ENCODE data around the gene ARR3.
"Not testable (repeated sequence)": the region's sequence is repeated elsewhere in the genome, so short reads cannot be mapped to it uniquely, and the experiment has no call there.

ARR3 gene

GRCh38 chrX:70268034-70268433 is at the start of gene ARR3:
ARR3 (plus strand) TSS chrX:70268334; CDS start chrX:70269386, 1,052 bp downstream.
- DNase-seq: no peak

- no peak for DNase-seq
These were observed 48.0 kb upstream of the ARR3 start for GRCh38 chrX:70219938-70220764.

DNA sequence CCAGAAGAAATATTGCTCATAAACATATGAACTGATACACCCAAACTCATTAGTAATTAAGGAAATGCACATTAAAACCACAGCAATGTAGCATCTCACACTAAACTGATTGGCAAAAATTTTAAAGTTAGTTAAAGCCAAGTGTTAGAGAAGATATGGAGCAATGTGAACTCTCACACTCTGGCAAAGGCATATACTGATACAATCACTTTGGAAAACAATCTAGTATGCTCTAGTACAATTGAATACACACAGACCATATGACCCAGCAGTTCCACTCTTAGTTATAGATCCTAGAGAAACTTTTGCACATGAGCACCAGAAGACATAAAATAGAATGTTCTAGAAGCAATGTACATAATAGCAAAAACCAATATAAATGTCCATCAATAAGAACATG is 42.1 kb upstream of the ARR3 start:
- DNase-seq: no peak

DNA sequence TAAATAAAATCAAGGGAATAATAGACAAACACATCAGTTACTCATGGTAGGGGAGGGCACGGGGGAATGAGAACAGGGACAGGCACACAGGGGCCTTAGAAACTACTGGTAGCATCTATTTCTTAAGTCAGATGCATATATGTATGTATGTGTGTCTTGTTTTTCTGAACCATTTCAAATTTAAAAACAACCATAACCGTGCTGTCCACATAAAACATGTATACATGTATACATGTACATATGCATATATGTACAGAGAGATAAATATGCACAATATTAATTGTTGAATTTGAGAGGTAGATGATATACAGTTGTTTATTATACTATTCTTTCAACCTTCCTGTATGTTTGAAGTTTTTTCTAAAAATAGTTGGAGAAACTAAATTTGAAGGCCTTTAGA is 41.4 kb upstream of the ARR3 start:
- no peak for DNase-seq

- DNase-seq: no peak
These were observed 36.5 kb upstream of the ARR3 start for GRCh38 chrX:70231666-70232065.

GRCh38 chrX:70234355-70234754 is 33.8 kb upstream of the ARR3 start, which contains the start of gene AWAT1:
AWAT1 (plus strand) TSS chrX:70234655; CDS start chrX:70234696, 41 bp downstream.
- no peak for DNase-seq

DNA sequence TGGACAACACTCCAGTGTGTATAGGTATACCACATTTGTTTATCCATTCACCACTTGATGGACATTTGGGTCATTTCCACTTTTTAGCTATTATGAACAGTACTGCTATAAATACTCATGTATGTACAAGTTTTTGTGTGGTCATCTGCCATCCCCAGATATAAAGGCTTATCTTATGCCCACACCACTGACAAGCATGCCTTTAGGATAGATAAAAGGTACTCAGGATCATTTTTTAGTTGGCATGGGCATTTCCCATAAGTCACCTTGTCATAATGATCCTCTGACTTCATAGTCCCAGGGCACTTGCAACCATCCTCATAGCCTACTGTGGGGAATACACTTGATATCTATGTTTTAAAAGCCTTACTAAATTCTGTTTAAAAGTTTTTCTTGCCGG is 27.4 kb upstream of the ARR3 start:
- no peak for DNase-seq

DNA sequence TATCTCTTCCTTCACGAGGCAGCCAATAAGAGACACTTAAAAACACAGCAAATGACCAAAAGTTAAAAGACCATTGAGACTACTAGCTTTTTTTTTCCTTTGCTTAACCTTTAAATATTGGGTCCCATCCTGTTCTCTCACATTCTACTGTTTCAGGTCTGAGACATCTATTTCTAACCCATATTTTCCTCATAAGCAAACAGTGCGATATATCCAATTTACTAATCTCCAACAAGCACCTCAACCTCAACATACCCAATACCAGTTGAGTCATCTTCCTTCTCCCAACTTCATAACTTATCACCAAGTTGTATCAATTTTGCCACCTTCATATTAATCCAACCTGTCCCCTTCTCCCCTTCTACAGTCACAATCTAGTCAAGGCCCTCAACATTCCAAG is 26.6 kb upstream of the ARR3 start:
- no peak for DNase-seq

DNA sequence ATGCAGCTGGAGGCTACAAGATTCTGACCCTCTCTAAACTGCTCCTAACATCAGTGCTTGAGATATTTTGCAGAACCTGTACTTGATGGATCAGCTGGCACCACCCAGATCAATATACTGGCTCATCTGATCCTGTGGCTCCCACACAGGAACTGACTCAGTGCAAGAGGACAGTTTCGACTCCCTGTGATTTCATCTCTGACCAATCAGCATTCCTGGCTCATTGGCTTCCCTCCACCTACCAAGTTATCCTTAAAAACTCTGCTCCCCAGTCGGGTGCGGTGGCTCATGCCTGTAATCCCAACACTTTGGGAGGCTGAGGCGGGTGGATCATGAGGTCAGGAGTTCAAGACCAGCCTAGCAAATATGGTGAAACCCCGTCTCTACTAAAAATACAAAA is 24.5 kb upstream of the ARR3 start:
- DNase-seq: not testable (repeated sequence)

DNA sequence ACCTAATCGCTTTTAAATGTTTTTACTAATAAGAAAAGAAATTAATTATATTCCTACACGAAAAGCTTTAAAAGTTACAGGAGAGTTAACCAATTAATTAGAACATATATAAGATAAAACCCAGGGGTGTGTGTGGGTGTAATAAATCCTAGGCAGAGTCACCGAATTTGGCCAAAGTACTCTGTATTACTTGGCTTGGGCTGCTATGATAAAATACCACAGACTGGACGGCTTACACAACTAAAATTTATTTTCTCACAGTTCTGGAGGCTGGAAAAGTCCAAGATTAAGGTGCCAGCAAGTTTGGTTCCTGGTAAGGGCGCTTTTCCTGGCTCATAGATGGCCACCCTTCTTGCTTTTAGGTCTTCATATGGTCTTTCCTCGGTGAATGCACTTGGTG is 23.3 kb upstream of the ARR3 start:
- no peak for DNase-seq

DNA sequence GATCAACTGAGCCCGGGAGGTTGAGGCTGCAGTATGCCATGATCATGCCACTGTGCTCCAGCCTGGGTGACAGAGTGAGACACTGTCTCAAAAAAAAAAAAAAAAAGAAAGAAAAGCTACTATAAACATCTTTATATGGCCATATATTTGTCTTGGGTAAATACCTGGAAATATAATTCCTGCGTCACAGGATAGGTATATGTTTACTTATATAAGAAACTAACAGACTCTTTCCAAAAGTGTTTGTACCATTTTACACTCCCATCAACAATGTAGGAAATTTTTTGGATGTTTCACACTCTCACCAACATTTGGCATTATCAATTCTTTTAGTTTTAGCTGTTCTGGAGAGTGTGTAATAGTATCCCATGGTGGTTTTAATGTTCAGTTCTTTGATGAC is 20.9 kb upstream of the ARR3 start:
- no peak for DNase-seq

DNA sequence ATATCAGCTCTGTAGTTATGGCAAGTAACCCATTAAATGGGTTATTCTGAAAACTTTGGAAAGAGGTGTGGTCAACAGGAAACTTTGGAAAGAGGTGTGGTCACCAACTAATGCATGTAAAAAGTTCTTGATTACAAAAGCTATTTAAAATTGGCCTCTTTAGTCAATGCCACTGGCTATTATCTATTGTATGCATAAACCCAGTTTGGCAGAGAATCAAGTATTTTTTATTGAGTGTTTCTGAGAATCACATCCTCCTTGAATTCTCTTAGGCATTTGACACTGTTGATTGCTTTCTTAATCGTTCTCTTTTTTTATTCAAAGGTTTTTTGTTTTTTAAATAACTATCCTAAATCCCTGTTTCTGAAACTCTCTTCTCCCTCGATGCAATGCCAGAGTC is 15.6 kb upstream of the ARR3 start:
- DNase-seq: no peak

DNA sequence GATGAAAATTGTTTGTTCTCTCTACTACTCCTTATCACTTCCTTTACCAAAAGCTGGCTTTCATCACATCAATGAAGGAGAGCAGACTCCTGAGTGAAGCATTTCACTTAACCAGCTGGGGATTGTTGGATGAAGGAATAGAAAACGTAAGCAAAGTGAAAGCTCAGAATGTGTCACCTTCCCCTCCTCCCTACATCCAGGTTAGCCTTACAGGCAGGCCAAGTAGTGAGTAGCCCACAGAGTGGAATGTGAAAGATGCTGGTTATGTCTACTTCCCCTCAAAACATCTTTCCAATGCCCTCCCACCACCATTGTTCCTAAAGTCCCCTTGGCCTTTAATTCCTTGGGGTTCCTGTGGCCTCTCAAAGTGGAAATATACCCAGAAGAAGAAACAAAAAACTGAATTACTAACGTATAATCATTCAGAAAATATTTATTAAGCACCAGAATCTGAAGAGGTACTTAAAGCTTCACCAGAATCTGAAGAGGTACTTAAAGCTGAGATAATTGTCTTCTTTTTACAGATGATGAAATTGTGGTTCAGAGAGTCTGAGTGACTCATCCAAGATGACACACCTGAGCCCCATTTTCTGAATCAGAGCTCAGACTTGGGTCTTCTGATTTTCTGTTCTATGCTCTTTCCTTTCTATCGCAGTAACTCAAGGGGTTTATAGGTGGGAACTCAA is 14.6 kb upstream of the ARR3 start:
- no peak for DNase-seq

DNA sequence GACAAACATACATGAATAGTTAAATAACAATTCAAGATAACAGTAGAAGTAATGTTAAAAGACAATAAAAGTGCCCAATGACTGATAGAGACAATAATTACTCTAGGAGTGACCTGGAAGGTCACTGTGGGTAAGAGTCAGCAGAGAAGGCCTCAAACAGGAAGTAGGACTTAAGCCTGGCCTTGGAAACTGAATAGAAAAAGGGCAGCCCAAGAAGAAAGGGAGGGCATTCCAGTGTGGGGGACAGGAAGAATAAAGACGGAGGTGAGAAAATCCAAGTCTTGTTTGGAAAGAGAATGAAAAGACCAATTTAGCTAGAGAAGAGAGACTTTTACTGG is 14.1 kb upstream of the ARR3 start:
- no peak for DNase-seq

- no peak for DNase-seq
These were observed 13.2 kb upstream of the ARR3 start for GRCh38 chrX:70254909-70255308.

- no peak for DNase-seq
These were observed 12.7 kb upstream of the ARR3 start for GRCh38 chrX:70255452-70255851.

DNA sequence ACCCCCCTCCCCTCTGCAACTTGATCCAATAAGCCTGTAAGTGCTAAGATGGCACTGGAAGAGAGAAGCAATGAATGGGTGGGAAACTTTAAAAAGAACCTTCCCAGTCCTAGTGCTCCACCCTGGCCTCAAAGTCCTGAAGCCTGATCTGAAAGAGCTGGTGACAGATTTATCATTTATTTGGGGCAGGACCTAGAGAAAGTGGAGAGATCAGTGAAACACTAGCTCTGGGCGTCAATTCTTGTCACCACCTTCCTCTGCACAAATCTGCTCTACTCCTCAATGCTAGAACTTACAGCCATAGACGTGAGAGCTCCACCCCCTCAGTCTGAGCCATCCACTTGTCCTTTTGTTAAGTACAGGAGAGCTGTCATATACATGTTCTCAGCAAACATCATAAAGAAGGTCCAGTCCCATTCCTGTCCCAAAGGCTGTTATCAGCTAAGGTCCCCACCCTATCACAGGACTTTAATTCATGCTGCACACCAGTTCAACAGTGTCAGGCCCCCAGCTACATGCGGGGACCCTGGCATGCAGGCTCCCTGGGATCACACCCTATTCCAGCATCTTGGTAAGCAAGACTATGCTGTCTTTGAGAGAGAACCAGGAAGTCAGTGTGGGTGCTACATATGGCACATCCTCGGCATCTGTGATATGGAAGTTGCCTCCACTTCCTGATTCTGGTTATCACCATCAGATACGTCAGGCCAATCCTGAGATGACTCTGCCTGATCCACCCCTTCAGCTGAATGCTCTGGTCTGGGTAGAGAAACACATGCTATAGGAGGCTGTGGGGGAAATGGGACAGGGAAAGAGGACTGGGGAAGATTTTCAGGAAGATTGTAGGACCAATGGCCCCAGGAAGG is 10.5 kb upstream of the ARR3 start:
- DNase-seq: no peak

DNA sequence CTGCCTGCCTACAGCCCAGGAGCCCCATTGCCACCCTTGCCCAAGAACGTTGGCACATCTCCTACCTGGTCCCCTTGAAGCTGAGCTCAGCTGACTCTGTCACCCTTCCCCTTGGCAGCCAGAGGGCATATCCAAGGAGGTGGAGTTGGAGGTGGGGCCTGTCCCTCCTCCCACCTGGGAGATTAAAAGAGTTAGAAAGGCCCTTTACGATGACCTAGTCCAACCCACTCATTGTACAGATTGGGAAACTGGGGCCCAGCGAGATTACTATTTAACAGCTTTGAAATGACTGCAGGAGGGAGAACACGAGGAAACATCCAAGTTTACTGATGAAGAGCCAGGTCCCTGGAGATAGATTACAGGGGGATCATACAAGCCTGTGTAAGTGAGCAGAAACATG is 8.0 kb upstream of the ARR3 start, which contains the start of gene P2RY4:
P2RY4 (minus strand) TSS at position 101 of the 400 bp plus-strand sequence. CDS start 580 bp downstream, outside the sequence.
- no peak for DNase-seq

DNA sequence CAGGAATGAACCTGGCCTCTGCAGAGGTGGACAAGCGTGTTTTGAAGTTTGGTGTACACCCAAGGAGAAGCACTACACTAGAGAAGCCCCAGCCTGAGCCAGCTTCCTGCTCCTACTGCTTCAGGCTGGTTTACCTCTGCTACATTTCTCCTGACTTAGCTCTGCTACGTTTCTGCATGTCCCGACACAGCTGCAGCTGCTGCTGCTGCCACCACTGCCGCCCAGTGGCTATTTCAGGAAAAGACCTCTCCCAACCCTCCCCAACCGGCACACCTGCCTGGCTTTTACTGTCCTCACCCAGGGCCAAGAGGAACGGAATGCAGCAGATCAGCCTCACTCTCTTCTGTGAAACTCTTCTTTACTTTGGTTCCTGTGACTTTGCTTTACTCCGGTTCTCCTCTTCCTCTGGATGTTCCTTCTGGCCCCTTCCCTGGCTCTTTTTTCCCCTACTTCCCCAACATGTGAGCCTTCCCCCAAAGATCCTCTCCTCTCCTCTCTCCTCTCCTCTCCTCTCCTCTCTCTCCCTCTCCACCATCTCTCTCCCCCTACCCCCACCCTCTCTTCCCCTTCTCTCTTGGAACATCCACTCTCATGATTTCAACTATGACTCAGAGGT is 5.1 kb upstream of the ARR3 start:
- peak; percentile 21 to 51 for DNase-seq

GRCh38 chrX:70264784-70265183 is 3.4 kb upstream of the ARR3 start:
- DNase-seq: no peak

DNA sequence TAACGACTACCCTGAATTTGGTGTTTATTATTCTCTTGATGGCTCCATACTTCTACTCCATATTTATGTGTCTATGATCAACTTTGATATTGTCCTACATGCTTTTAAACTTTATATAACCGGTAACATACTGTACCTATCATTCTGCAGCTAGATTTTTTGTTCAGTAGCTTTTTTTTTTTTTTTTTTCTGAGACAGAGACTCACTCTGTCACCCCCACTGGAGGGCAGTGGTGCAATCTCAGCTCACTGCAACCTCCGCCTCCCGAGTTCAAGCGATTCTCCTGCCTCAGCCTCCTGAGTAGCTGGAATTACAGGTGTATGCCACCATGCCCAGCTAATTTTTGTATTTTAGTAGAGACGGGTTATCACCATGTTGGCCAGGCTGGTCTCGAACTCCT is 5.9 kb downstream of the ARR3 start:
- DNase-seq: not testable (repeated sequence)

DNA sequence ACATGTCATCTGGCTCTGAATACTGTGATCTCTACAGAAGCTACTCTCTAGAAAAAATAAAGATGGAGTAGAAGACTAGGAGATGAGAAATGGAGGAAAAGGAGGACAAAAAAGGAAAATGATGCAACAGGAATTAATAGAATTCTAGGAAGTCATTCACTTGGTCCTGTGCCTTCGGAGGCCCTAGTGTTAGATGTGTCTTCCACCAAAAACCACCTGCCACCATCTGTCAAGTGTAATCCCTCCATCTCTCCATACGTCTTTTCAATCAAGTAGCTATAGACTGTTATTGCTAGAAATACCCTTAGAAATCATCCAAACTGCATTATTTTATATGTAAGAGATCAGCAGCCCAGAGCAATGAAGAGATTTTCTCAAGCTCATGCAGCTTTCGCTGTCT is 10.9 kb downstream of the ARR3 start:
- DNase-seq: no peak

DNA sequence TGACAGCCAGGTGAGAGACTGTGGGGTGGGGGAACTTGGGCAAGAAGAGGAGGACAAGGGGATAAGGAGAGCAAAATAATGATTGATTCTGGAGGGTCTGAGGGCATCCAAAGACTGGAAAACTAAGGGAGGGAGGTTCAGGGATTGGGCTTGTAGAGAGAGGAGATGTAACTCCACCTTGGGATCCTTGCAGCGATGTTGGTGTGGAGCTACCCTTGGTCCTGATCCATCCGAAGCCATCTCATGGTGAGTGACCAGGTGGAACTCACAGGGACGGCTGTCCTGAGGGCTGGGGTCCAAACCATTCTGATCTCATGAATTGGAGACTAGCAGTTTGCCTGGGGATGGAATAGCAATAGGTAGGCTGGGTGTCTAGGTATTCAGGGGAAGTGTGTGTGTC is 12.4 kb downstream of the ARR3 start:
- no peak for DNase-seq

Data from stimulated activated CD4-positive, alpha-beta T cell treated with anti-CD3 and anti-CD28 coated beads, Interleukin-2, amount 100 ng/mL, for 48 hours (primary cell).